ENCODE results near the gene PLA2G15.

Gene PLA2G15

DNA sequence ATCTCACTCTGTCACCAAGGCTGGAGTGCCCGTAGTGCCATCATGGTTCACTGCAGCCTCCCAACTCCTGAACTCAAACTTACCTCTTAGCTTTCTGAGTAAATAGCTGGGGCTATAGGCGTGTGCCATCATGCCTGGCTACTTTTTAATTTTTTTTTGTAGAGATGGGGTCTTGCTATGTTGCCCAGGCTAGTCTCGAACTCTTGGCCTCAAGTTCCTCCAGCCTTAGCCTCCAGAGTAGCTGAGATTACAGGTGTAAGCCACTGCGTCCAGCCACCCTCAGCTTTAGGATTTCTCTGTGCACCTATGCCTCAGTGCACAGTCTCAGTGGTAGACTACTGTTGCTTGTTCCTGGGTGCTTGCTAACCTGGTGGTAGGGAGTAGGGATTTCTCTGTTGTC lies 24.6 kb downstream of the PLA2G15 start:
- TF ChIP-seq TAF1 (IDR thresholded peaks at IDR 0.05; ENCODE audit: borderline replicate concordance, insufficient read depth, low read length) (no peak), REST (IDR thresholded peaks at IDR 0.05; ENCODE audit: insufficient read depth in 1 of 2, low read depth in 2 of 2, low read length in 2 of 2) (no peak), POLR2AphosphoS5 (IDR thresholded peaks at IDR 0.05; ENCODE audit: low read depth, low read length) (no peak), FOXP2 (optimal IDR thresholded peaks at IDR 0.05; ENCODE audit: borderline replicate concordance, extremely low read depth, extremely low read length, insufficient read depth) (no peak)

- TF ChIP-seq REST (IDR thresholded peaks at IDR 0.05; ENCODE audit: insufficient read depth in 1 of 2, low read depth in 2 of 2, low read length in 2 of 2) (no peak), FOXP2 (optimal IDR thresholded peaks at IDR 0.05; ENCODE audit: borderline replicate concordance, extremely low read depth, extremely low read length, insufficient read depth) (no peak), POLR2AphosphoS5 (IDR thresholded peaks at IDR 0.05; ENCODE audit: low read depth, low read length) (no peak), SIN3A (IDR thresholded peaks at IDR 0.05; ENCODE audit: borderline replicate concordance, insufficient read depth, low read length) (no peak), TAF1 (IDR thresholded peaks at IDR 0.05; ENCODE audit: borderline replicate concordance, insufficient read depth, low read length) (no peak)
Observed at GRCh38 chr16:68270353-68270752, 25.2 kb downstream of the PLA2G15 start.

DNA sequence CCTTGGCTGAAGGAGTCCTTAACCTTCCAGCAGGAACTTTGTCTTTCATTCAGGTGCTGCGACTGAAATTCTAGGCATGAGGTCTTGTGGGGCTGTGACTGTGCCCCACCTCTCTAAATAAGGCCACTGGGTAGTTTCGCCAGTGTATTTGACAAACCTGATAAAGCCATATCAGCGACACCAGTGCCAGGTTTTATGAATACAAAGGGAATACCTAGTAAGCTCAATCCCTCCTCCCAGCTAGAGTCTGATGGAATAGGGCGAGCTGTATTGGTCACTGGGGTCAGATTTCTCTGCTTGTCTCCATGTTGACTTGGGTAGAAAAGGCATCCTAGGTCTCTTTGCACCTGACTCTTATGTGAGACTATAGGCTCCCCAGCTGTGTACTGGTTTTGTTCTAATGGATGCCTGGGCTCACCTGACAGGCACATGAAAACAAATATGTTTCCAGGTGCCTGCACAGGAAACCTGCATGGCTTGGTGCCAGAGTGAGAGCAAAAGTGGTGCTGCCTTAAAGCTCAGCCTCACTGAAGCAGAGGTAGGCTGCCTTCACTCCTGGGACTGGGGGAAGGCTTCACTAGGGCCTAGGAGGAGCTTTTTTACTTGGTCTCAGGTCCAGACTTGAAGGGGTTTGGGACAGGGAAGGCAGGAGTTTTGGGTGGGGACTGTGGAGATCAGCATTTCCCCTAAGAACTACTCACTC lies 27.5 kb downstream of the PLA2G15 start:
- no peak for TF ChIP-seq REST (IDR thresholded peaks at IDR 0.05; ENCODE audit: insufficient read depth in 1 of 2, low read depth in 2 of 2, low read length in 2 of 2)
- no peak for TF ChIP-seq POLR2AphosphoS5 (IDR thresholded peaks at IDR 0.05; ENCODE audit: low read depth, low read length)
- TF ChIP-seq SIN3A (IDR thresholded peaks at IDR 0.05; ENCODE audit: borderline replicate concordance, insufficient read depth, low read length), result no peak
- no peak for TF ChIP-seq TAF1 (IDR thresholded peaks at IDR 0.05; ENCODE audit: borderline replicate concordance, insufficient read depth, low read length)
- TF ChIP-seq FOXP2 (optimal IDR thresholded peaks at IDR 0.05; ENCODE audit: borderline replicate concordance, extremely low read depth, extremely low read length, insufficient read depth), result no peak

DNA sequence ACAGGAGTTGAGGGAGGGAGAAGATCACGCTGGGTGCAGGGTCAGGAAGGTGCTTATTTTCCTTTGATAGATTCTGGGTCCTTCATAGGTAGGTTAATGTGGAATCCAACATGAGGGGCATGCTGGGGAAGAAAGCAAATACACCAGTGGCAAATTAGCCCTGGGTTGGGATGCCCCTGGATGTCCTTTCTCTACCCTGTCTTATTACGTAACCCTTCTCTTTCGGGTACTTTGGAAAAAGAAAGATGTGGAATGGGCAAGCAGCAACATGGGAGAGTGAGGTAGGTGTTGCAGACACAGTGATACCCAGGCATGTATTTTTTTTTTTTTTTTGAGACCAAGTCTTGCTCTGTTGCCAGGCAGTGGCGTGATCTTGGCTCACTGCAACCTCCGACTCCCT lies 28.3 kb downstream of the PLA2G15 start:
- no peak for TF ChIP-seq POLR2AphosphoS5 (IDR thresholded peaks at IDR 0.05; ENCODE audit: low read depth, low read length)
- TF ChIP-seq SIN3A (IDR thresholded peaks at IDR 0.05; ENCODE audit: borderline replicate concordance, insufficient read depth, low read length), result no peak

DNA sequence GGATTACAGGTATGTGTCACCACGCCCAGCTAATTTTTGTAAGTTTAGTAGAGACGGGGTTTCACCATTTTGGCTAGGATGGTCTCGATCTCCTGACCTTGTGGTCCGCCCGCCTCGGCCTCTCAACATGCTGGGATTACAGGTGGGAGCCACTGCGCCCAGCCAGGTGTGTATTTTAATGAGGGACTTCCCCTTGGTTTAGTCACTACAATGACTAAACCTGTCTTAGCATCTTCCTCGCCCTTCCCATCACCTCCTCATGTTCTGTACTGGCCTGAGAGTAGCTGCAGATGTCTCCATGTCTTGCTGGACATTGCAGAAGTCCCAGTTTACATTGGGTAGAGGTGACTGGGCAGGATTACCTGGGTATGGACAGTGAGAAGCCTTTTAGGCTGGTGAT lies 28.7 kb downstream of the PLA2G15 start:
- no peak for TF ChIP-seq SIN3A (IDR thresholded peaks at IDR 0.05; ENCODE audit: borderline replicate concordance, insufficient read depth, low read length)
- no peak for TF ChIP-seq TAF1 (IDR thresholded peaks at IDR 0.05; ENCODE audit: borderline replicate concordance, insufficient read depth, low read length)
- no peak for TF ChIP-seq FOXP2 (optimal IDR thresholded peaks at IDR 0.05; ENCODE audit: borderline replicate concordance, extremely low read depth, extremely low read length, insufficient read depth)
- no peak for TF ChIP-seq POLR2AphosphoS5 (IDR thresholded peaks at IDR 0.05; ENCODE audit: low read depth, low read length)
- TF ChIP-seq REST (IDR thresholded peaks at IDR 0.05; ENCODE audit: insufficient read depth in 1 of 2, low read depth in 2 of 2, low read length in 2 of 2), result no peak
